Gastrocnemius medialis (tissue), 4 donors: ENCODE data around the gene FBXW11.

Experiments
- POLR2A ChIP-seq, 2 donors: fragments of 450-650 bp; IDR thresholded peaks; one replicate each; pipeline ENCODE4 v1.6.1; 2017; ENCODE audit warnings: antibody characterized with exemption in 2 of 2, mild to moderate bottlenecking in 2 of 2, moderate library complexity in 2 of 2
- TF ChIP-seq, protein P1 (sequence below), 5 experiments: fragments of 450-650 bp in 3 of 5; fragments of 200-600 bp in 2 of 5; sonication (generic) in 2 of 5; IDR thresholded peaks in 4 of 5; conservative IDR thresholded peaks in 1 of 5; 1 replicate in 4 of 5; 2 replicates in 1 of 5; pipeline ENCODE4 v1.5.1; 2016 to 2019; ENCODE audit warnings: antibody characterized with exemption in 5 of 5, mild to moderate bottlenecking in 3 of 5, moderate library complexity in 3 of 5

DNA sequence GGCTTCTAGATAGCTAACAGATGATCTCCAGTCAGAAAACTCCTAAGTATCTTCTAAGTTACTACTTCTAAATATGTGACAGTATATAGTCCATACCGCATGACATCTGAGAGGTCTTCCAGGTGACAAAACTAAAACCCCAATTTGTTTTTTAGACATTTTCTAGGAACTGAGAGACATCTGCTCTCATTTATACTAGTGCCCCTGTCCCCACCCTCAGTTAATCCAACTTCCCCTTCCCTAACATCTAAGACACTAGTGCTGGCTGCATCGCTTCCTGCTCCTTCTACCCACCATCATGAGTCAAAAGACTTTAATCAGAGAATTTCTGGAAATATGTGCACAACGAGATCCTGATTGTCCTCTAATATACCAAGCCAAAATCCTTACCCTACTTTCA lies 37.9 kb downstream of the FBXW11 start:
- no peak for TF ChIP-seq POLR2A (IDR thresholded peaks at IDR 0.05)
- TF ChIP-seq, protein P1, sequence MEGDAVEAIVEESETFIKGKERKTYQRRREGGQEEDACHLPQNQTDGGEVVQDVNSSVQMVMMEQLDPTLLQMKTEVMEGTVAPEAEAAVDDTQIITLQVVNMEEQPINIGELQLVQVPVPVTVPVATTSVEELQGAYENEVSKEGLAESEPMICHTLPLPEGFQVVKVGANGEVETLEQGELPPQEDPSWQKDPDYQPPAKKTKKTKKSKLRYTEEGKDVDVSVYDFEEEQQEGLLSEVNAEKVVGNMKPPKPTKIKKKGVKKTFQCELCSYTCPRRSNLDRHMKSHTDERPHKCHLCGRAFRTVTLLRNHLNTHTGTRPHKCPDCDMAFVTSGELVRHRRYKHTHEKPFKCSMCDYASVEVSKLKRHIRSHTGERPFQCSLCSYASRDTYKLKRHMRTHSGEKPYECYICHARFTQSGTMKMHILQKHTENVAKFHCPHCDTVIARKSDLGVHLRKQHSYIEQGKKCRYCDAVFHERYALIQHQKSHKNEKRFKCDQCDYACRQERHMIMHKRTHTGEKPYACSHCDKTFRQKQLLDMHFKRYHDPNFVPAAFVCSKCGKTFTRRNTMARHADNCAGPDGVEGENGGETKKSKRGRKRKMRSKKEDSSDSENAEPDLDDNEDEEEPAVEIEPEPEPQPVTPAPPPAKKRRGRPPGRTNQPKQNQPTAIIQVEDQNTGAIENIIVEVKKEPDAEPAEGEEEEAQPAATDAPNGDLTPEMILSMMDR (IDR thresholded peaks at IDR 0.05 in 4 of 5, conservative IDR thresholded peaks at IDR 0.05 in 1 of 5) = no peak
